Measurements from ENCODE around the gene DCTN2. TPM values are rescaled to one million over a fixed set of nuclear protein-coding genes. Genes with fewer than 3 reads are reported as not detected.
A peak's percentile ranks its signal among the peaks of the same experiment; 100 is the strongest.

The DCTN2 gene
- polyA plus RNA-seq, 4 donors, result 112 to 224 (median 145) TPM

GRCh38 chr12:57483466-57483865, 63.5 kb downstream of the DCTN2 start:
- H3K9me3 ChIP-seq (ENCODE audit: control insufficient read depth in 2 of 2, insufficient read depth in 1 of 2, low read depth in 1 of 2, low read length in 1 of 2), result no peaks in the 10 kb centered on the region
- H3K4me1 ChIP-seq (ENCODE audit: control insufficient read depth in 3 of 3, insufficient read depth in 2 of 3, low read depth in 1 of 3, low read length in 2 of 3), result no peaks in the 10 kb centered on the region
- FAIRE-seq, result no peak
- H3K27me3 ChIP-seq (ENCODE audit: control insufficient read depth in 3 of 3, insufficient read depth in 3 of 3, low read length in 3 of 3), result peaks cover 0 to 16% (median 0%) of the 10 kb centered on the region in 3 donors
- H3K27ac ChIP-seq (ENCODE audit: low read depth in 1 of 3, low read length in 2 of 3), result no peak overlapping the region
- no peak for DNase-seq
- H3K36me3 ChIP-seq (ENCODE audit: control insufficient read depth in 3 of 3, insufficient read depth in 2 of 3, low read depth in 1 of 3, low read length in 3 of 3), result no peaks in the 10 kb centered on the region
- no peak overlapping the region for H3K4me3 ChIP-seq (ENCODE audit: low read depth in 1 of 3, low read length in 3 of 3)
- WGBS, 3 donors, result 62 to 72% (median 66%) methylated on average over 5 of the region's 5 CpGs

- H3K9me3 ChIP-seq (ENCODE audit: control insufficient read depth in 2 of 2, insufficient read depth in 1 of 2, low read depth in 1 of 2, low read length in 1 of 2), result no peaks in the 10 kb centered on the region
- 57 to 81% (median 76%) methylated on average over 1 of the region's 1 CpG for WGBS, 3 donors
- H3K4me1 ChIP-seq (ENCODE audit: control insufficient read depth in 3 of 3, insufficient read depth in 2 of 3, low read depth in 1 of 3, low read length in 2 of 3), result no peaks in the 10 kb centered on the region
- DNase-seq (no peak), FAIRE-seq (no peak)
- H3K36me3 ChIP-seq (ENCODE audit: control insufficient read depth in 3 of 3, insufficient read depth in 2 of 3, low read depth in 1 of 3, low read length in 3 of 3), result no peaks in the 10 kb centered on the region
- H3K4me3 ChIP-seq (ENCODE audit: low read depth in 1 of 3, low read length in 3 of 3), result no peak overlapping the region
- peak overlapping the region in 1 of 3 donors; percentile 15 for H3K27ac ChIP-seq (ENCODE audit: low read depth in 1 of 3, low read length in 2 of 3)
- H3K27me3 ChIP-seq (ENCODE audit: control insufficient read depth in 3 of 3, insufficient read depth in 3 of 3, low read length in 3 of 3), result peaks cover 0 to 29% (median 0%) of the 10 kb centered on the region in 3 donors
Observed at GRCh38 chr12:57481671-57482070, 65.3 kb downstream of the DCTN2 start.

Other genes starting within 250 kb of the DCTN2 start
- 10 to 100 TPM; 14.5 to 62.4 (median 18.7) TPM for gene R3HDM2, start 116.1 kb downstream of the DCTN2 start, polyA plus RNA-seq
- gene INHBC, start 112.4 kb downstream of the DCTN2 start, polyA plus RNA-seq, result under 1 TPM in 2 of 4 donors, not detected in 2; 0.03 to 0.49 TPM
- 1 to 10 TPM in 1 of 4 donors, under 1 TPM in 1, not detected in 2; 0.21 to 1.4 TPM for gene INHBE, start 91.9 kb downstream of the DCTN2 start, polyA plus RNA-seq
- gene GLI1, start 87.4 kb downstream of the DCTN2 start, polyA plus RNA-seq, result 1 to 10 TPM in 3 of 4 donors, not detected in 1; 1.5 to 5.5 (median 1.9) TPM
- gene ARHGAP9, start 67.3 kb downstream of the DCTN2 start, polyA plus RNA-seq, result 10 to 100 TPM in 1 of 4 donors, 1 to 10 TPM in 3; 4.2 to 39.2 (median 9.1) TPM
- 10 to 100 TPM; 57.0 to 93.4 (median 62.6) TPM for gene MARS1, start 59.1 kb downstream of the DCTN2 start, polyA plus RNA-seq
- gene DDIT3, start 26.7 kb downstream of the DCTN2 start, polyA plus RNA-seq, result 100 to 1,000 TPM in 1 of 4 donors, 10 to 100 TPM in 3; 41.1 to 105 (median 46.9) TPM
- 10 to 100 TPM; 20.5 to 72.0 (median 36.5) TPM for gene MBD6, start 24.4 kb downstream of the DCTN2 start, polyA plus RNA-seq
- gene KIF5A, start 2.9 kb upstream of the DCTN2 start, polyA plus RNA-seq, result 1 to 10 TPM in 1 of 4 donors, under 1 TPM in 2, not detected in 1; 0.27 to 8.4 (median 0.83) TPM
- gene PIP4K2C, start 44.0 kb upstream of the DCTN2 start, polyA plus RNA-seq, result 10 to 100 TPM; 16.1 to 26.4 (median 17.8) TPM
- 10 to 100 TPM in 1 of 4 donors, 1 to 10 TPM in 2, not detected in 1; 5.4 to 12.5 (median 9.9) TPM for gene DTX3, start 57.6 kb upstream of the DCTN2 start, polyA plus RNA-seq
- gene ARHGEF25, start 64.2 kb upstream of the DCTN2 start, polyA plus RNA-seq, result 10 to 100 TPM in 1 of 4 donors, 1 to 10 TPM in 2, not detected in 1; 4.6 to 11.8 (median 6.0) TPM
- gene B4GALNT1, start 86.0 kb upstream of the DCTN2 start, polyA plus RNA-seq, result 1 to 10 TPM in 1 of 4 donors, under 1 TPM in 2, not detected in 1; 0.27 to 2.1 (median 0.95) TPM
- 100 to 1,000 TPM; 148 to 307 (median 200) TPM for gene OS9, start 146.9 kb upstream of the DCTN2 start, polyA plus RNA-seq
- gene AGAP2, start 191.6 kb upstream of the DCTN2 start, polyA plus RNA-seq, result 1 to 10 TPM in 2 of 4 donors, under 1 TPM in 2; 0.67 to 1.8 (median 0.92) TPM
- 10 to 100 TPM; 13.2 to 62.8 (median 24.5) TPM for gene TSPAN31, start 197.8 kb upstream of the DCTN2 start, polyA plus RNA-seq
- 100 to 1,000 TPM in 1 of 4 donors, 10 to 100 TPM in 3; 13.2 to 225 (median 70.2) TPM for gene CDK4, start 205.1 kb upstream of the DCTN2 start, polyA plus RNA-seq
- 10 to 100 TPM in 2 of 4 donors, 1 to 10 TPM in 2; 8.4 to 29.2 (median 11.4) TPM for gene MARCHF9, start 207.9 kb upstream of the DCTN2 start, polyA plus RNA-seq
- 1 to 10 TPM in 3 of 4 donors, under 1 TPM in 1; 0.27 to 1.7 (median 1.2) TPM for gene CYP27B1, start 219.9 kb upstream of the DCTN2 start, polyA plus RNA-seq
- gene METTL1, start 224.9 kb upstream of the DCTN2 start, polyA plus RNA-seq, result 10 to 100 TPM in 2 of 4 donors, 1 to 10 TPM in 2; 2.2 to 21.9 (median 11.6) TPM
- gene EEF1AKMT3, start 225.4 kb upstream of the DCTN2 start, polyA plus RNA-seq, result 1 to 10 TPM in 3 of 4 donors, under 1 TPM in 1; 0.22 to 7.1 (median 2.7) TPM
- gene TSFM, start 235.6 kb upstream of the DCTN2 start, polyA plus RNA-seq, result 10 to 100 TPM; 22.4 to 52.4 (median 35.4) TPM

Data from small intestine (tissue), 7 donors.